WTC11 (cell line): ENCODE results near the gene HSPG2.

Experiments used
- CBFB ChIP-seq: sonication (generic); formaldehyde crosslinking; IDR thresholded peaks from 2 replicates; pipeline ENCODE4 v1.8.1; 2022; ENCODE audit warnings: mild to moderate bottlenecking, low read depth, missing genetic modification reagents
- CREM ChIP-seq: sonication (generic); formaldehyde crosslinking; IDR thresholded peaks from 2 replicates; pipeline ENCODE4 v1.8.1; 2022; ENCODE audit warnings: mild to moderate bottlenecking, missing genetic modification reagents, moderate library complexity
- ESRRA ChIP-seq: sonication (generic); formaldehyde crosslinking; IDR thresholded peaks from 2 replicates; pipeline ENCODE4 v1.8.1; 2022; ENCODE audit warnings: mild to moderate bottlenecking, missing genetic modification reagents, borderline replicate concordance
- GTF2I ChIP-seq: fragments of 250-450 bp; sonication (Bioruptor Pico); conservative IDR thresholded peaks from 2 replicates; pipeline ENCODE4 v1.4.0; 2021; ENCODE audit warnings: mild to moderate bottlenecking
- HMGA2 ChIP-seq: fragments of 250-450 bp; sonication (Bioruptor Pico); IDR thresholded peaks from 2 replicates; pipeline ENCODE4 v1.4.0; 2021; ENCODE audit warnings: mild to moderate bottlenecking, moderate library complexity
- NFYB ChIP-seq: sonication (generic); formaldehyde crosslinking; conservative IDR thresholded peaks from 2 replicates; pipeline ENCODE4 v1.8.0; 2022; ENCODE audit warnings: low read depth, missing genetic modification reagents
- TEAD4 ChIP-seq: sonication (generic); formaldehyde crosslinking; IDR thresholded peaks from 2 replicates; pipeline ENCODE4 v1.8.0; 2022; ENCODE audit warnings: mild to moderate bottlenecking, missing genetic modification reagents
- ZNF121 ChIP-seq: sonication (generic); formaldehyde crosslinking; IDR thresholded peaks from 2 replicates; pipeline ENCODE4 v1.8.0; 2023; ENCODE audit warnings: missing genetic modification reagents
- ZNF232 ChIP-seq: sonication (generic); formaldehyde crosslinking; IDR thresholded peaks from 2 replicates; pipeline ENCODE4 v1.8.0; 2022; ENCODE audit warnings: mild to moderate bottlenecking, missing genetic modification reagents
- TF ChIP-seq, protein P1 (sequence below): fragments of 200-600 bp; IDR thresholded peaks from 2 replicates; pipeline ENCODE4 v1.8.0; 2022; ENCODE audit warnings: antibody characterized with exemption
- TF ChIP-seq, protein P2 (sequence below): sonication (generic); formaldehyde crosslinking; IDR thresholded peaks from 2 replicates; pipeline ENCODE4 v1.8.0; 2022; ENCODE audit warnings: mild to moderate bottlenecking, missing genetic modification reagents
- TF ChIP-seq, protein P3 (sequence below): sonication (generic); formaldehyde crosslinking; IDR thresholded peaks from 2 replicates; pipeline ENCODE4 v1.8.0; 2022; ENCODE audit warnings: mild to moderate bottlenecking, missing genetic modification reagents
- TF ChIP-seq, protein P4 (sequence below): fragments of 250-450 bp; sonication (Bioruptor Pico); IDR thresholded peaks from 2 replicates; pipeline ENCODE4 v1.9.0; 2021; ENCODE audit warnings: mild to moderate bottlenecking

DNA sequence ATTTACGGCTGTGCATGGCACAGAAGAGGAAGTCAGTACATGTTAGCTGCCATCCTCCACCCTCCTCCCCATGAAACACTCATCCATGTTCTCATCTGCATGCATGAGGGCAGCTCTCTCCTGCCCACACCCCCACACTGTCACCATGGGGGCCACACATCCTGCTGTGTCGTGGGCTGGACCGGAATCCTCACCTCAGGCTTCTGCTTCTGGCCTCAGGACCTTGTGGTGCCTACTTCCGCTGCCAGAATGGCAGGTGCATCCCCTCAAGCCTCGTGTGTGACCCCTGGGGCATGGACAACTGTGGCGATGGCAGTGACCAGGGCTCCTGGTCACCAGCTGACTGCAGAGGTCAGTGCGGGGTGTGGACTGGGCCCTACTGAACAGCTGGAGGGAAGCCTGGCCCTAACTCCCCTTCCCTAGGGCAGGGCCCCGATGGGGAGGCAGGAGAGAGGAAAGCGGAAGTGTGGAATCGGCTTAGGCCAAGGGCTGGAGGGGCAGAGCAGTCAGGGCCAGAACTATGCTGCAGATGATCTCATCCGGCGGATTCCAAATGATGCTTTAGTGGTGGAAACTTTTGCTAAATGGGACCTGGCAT lies 121.3 kb downstream of the HSPG2 start:
- TF ChIP-seq, protein P1, sequence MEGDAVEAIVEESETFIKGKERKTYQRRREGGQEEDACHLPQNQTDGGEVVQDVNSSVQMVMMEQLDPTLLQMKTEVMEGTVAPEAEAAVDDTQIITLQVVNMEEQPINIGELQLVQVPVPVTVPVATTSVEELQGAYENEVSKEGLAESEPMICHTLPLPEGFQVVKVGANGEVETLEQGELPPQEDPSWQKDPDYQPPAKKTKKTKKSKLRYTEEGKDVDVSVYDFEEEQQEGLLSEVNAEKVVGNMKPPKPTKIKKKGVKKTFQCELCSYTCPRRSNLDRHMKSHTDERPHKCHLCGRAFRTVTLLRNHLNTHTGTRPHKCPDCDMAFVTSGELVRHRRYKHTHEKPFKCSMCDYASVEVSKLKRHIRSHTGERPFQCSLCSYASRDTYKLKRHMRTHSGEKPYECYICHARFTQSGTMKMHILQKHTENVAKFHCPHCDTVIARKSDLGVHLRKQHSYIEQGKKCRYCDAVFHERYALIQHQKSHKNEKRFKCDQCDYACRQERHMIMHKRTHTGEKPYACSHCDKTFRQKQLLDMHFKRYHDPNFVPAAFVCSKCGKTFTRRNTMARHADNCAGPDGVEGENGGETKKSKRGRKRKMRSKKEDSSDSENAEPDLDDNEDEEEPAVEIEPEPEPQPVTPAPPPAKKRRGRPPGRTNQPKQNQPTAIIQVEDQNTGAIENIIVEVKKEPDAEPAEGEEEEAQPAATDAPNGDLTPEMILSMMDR: no peak
- TF ChIP-seq, protein P2, sequence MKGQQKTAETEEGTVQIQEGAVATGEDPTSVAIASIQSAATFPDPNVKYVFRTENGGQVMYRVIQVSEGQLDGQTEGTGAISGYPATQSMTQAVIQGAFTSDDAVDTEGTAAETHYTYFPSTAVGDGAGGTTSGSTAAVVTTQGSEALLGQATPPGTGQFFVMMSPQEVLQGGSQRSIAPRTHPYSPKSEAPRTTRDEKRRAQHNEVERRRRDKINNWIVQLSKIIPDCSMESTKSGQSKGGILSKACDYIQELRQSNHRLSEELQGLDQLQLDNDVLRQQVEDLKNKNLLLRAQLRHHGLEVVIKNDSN (CRISPR knock-in tag): no peak
- no peak for TF ChIP-seq ZNF232
- TF ChIP-seq TEAD4 (CRISPR knock-in tag): no peak
- no peak for TF ChIP-seq GTF2I
- TF ChIP-seq, protein P3, sequence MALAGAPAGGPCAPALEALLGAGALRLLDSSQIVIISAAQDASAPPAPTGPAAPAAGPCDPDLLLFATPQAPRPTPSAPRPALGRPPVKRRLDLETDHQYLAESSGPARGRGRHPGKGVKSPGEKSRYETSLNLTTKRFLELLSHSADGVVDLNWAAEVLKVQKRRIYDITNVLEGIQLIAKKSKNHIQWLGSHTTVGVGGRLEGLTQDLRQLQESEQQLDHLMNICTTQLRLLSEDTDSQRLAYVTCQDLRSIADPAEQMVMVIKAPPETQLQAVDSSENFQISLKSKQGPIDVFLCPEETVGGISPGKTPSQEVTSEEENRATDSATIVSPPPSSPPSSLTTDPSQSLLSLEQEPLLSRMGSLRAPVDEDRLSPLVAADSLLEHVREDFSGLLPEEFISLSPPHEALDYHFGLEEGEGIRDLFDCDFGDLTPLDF (CRISPR knock-in tag): no peak
- no peak for TF ChIP-seq CREM (CRISPR knock-in tag)
- TF ChIP-seq NFYB: no peak
- no peak for TF ChIP-seq HMGA2 (CRISPR knock-in tag)
- TF ChIP-seq CBFB (CRISPR knock-in tag): no peak
- TF ChIP-seq ZNF121 (CRISPR knock-in tag): no peak
- no peak for TF ChIP-seq ESRRA (CRISPR knock-in tag)
- TF ChIP-seq, protein P4, sequence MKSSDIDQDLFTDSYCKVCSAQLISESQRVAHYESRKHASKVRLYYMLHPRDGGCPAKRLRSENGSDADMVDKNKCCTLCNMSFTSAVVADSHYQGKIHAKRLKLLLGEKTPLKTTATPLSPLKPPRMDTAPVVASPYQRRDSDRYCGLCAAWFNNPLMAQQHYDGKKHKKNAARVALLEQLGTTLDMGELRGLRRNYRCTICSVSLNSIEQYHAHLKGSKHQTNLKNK (CRISPR knock-in tag): no peak
